GM18520 (cell line): ENCODE measurements around the gene PGRMC2.

Source experiments
- ATAC-seq: cut with Tn5 transposase; IDR thresholded peaks from one replicate; pipeline ENCODE4 v1.9.1; 2021; ENCODE audit not compliant: unreplicated experiment

Gene PGRMC2

DNA sequence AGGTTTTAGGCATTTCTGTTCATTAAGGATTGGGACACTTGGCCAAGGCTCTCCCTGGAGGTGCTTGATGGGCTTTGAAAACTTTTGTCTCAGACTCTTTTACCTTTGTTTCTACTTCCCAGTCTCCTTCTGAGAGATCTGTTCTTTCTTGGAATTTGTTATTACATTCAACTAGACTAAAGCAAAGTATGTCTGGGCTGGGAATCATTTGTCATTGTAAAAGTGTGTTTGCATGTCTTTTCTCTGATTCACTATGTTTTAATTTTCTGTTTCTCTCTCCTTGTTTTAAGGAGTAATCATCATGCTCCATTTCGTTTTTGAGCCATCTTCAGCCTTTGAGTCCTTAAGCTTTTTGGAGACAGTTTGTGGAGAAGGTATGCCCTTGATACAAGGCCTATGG, 12.2 kb upstream of the PGRMC2 start:
- no peak for ATAC-seq

DNA sequence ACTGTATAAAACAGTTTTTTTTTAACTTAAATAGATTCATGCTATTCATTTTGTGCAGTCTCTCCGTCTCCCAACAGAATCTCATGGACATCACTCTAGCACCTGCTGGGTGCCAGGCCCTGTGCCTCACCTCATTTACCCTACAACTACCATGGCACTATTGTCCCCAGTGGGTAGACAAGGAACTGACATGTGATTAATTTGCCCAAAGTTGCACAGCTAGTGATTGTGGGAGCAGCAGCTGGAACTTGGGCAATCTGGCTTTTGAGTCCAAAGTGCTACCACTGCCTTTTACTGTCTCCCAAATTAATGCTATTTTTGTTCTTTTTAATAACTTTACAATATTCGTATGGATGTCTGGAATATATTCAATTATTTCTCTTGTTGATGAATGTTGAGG, 11.2 kb upstream of the PGRMC2 start:
- ATAC-seq, result no peak

DNA sequence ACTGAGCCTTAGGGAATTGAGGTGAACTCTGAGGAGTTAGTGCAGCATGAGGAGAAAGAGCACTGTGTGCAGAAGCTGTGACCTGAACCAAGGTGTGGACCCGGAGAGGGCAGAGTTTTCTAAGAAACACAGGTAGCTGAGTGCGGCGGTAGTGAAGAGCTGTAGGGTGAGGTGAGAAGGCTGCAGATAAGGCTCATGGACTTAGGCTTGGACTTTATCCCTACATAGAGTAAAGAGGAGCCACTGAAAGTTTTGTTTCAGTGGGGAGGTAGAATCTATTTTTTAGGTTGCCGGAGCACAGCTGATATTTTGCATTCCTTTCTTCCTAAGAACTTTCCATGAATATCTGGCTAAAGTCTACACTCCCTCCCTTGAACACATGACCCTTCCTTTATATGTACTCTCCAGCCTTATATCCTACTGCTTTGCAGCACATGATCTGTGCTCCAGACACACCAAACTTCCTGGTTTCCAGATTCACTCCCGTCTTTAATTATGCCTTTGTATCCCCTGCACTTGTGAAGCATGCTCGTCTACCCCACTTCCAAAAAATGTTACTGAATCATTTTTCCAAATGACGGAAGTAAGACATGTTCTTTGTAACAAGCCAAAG, 10.6 kb upstream of the PGRMC2 start:
- ATAC-seq, result no peak

DNA sequence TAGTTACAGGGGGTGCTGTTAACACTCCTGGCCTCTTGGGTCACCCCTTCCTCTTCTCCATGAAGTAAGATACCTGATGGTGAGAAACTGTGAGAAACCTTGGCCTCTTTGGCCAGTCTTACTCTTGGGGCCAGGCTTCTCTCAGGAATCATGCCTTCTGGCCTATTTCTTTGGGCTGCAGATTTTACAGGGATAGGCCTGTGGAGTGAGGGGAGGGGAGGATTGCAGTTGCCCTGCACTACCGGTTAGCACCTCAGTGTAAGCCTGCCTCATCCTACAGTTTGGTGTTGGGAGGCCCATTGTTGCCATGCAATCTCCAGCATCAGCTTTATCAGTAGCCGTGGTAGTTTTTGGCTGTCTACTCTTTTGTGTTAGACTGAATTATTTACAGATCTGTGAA, 7.6 kb upstream of the PGRMC2 start:
- ATAC-seq, result no peak

DNA sequence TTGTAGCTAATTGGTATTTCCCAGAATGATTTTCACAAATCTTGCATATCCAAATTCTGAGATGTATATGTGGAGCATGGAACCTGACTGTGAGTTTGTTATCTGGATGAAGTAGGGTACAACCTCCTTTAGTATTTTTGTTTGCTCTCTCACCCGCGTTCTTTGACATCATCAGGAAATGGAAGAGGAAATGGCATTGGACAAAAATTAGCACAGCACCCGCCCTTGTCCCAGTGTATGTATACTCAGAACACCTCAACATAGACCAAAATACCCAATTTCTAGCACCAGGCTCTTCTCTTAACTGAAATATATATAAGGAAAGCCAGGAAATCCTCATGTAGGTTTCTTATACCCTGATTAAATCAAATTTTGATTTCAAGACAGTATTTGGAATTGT, 6.9 kb upstream of the PGRMC2 start:
- ATAC-seq, result no peak

DNA sequence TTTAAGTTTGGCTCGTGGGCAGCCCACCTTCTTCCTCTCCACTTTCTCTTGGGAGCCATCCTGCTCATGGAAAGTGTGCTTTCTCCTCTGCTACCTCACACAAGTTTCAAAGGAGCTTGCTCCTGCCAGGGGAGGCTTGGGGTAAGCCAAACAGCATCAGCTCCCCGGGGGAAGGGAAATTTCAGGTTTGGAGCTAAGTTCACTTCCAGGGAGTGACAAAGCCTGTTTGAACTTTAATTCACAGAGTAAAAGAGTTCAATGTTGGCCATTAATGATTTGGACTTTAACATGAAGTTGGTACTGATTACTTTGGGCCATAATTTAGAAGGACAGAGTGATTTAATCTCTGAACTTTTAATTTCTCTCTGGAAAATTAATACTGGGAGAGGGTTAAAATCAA, 4.7 kb upstream of the PGRMC2 start:
- no peak for ATAC-seq

DNA sequence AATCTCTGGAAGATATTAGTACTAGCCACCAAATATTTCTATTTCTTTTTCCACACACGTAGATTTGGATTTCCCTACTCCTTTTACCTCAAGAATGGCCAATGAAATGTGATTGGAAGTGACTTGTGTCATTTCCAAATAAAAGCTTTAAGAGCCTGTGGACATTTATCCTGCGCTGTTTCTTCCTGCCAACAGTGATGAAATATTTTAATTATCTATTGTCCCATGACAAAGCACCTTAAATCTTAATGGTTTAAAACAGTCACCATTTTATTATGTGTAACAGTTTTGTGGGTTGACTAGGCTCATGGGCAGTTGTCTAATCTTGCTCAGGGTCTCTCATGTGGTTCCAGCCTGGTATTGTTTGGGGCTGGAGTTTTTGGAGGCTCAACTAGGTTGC, 3.5 kb upstream of the PGRMC2 start:
- ATAC-seq, result no peak

DNA sequence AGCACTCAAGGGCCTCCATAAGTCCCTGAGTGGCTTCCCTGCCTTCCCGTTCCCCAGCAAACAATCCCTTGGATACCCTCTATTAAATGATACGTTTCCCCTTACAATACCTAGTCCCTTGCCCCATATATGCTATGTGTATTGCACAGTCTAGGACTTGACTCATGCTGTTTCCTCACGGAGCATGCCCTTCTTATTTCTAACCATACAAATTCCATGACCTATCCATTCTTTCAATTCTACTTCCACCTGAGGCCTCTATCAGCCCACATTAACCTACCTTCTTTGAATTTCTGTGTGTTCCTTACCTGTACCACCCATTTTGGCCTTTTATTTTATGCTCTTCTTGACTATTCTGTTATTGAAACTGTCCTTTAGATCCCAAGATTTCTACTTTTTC, 2.9 kb upstream of the PGRMC2 start:
- no peak for ATAC-seq

DNA sequence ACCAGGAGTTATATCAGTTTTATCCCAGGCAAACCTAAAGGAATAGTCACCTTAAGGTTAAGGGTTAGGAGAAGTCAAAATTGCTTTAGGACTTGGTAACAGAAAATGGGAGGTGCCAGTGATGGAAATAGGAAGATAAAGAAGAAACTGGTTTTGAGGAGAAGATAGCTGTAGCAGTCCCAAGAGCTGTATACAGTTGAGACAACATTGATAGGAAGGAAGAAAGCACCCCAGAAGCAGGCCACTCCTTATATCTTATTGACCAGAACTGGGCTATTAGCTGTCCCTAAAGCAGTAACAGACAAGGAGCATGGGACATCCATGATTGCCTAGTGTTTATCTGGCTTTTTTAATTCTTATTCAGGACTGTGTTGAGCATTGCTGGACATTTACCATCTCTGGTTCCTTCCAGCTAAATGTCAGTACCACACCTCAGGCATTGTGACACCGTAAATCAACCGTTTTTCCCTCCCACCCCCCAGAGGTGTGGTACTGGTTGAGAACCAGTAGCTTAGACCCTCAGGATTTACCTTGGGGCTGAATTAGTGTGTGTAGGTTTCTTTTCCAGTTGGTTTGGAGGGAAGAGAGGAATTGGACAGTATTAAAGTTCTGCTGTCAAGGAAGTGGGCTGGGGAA, 2.0 kb upstream of the PGRMC2 start:
- no peak for ATAC-seq

- no peak for ATAC-seq
These were observed 1.1 kb upstream of the PGRMC2 start for GRCh38 chr4:128288689-128289106.

GRCh38 chr4:128287871-128288688, 467 bp upstream of the PGRMC2 start:
- peak; percentile 87 for ATAC-seq

DNA sequence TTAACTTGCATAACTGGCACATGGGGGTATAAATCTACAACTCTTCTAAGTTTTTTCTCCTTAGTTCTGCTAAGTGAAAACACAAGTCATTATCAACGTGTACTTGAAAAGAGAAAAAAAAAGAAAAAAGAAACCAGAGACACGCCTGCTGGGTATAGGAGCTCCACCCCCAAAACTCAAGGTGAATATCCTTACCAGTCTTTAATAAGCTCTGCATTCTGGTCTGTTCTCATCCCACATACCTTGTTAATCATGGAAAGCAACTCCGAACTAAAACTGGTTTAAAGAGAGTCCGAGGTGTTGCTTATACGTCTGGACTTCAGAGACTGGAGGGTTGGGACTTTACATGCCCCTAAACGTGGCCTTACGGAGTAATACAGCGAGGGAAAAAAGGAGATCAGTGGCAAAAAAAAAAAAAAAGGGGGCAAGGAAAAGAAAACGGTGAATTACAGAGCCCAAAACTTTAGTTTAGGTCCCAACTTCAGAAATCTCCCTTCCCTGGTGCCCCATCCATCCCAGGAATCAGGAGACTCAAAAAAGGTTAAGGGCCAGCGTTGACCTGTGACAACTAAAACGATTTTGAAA, 1.0 kb downstream of the PGRMC2 start:
- no peak for ATAC-seq

DNA sequence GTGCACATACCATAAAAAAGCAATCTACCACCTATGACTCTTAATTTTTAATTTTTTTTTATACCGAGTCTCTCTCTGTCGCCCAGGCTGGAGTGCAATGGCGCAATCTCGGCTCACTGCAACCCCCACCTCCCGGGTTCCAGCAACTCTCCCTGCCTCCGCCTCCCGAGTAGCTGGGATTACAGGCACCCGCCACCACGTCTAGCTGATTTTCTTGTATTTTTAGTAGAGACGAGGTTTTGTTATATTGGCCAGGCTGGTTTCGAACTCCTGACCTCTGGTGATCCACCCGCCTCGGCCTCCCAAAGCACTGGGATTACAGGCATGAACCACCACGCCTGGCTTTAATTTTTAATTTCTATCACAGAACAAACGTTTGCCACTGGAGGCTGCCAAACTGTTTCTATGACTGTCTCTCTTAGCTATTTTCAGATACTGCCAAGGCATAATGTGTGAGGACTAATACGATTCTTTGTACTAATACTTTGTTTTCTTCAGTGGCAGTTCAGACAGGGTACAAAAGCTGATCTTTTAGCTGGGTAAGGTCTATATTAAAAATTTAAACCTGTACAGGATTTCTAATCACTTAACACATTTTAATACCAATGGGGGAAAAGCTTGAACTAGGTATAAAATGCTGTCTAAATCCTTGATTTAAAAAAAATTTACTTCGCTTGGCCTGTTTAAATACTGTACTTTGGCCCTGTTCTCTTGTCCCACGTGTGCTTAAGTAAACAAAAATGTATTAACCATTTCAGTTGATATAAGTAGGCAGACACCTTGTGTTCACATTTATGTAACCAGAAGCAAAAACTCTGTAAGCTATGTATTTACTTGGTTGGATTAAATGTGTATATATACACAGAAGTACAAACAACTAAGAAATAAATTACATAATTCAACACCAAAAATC, 2.3 kb downstream of the PGRMC2 start:
- ATAC-seq, result no peak

GRCh38 chr4:128284317-128284716, 3.3 kb downstream of the PGRMC2 start:
- ATAC-seq, result no peak

- no peak for ATAC-seq
These were observed 4.5 kb downstream of the PGRMC2 start for GRCh38 chr4:128283071-128283470.

DNA sequence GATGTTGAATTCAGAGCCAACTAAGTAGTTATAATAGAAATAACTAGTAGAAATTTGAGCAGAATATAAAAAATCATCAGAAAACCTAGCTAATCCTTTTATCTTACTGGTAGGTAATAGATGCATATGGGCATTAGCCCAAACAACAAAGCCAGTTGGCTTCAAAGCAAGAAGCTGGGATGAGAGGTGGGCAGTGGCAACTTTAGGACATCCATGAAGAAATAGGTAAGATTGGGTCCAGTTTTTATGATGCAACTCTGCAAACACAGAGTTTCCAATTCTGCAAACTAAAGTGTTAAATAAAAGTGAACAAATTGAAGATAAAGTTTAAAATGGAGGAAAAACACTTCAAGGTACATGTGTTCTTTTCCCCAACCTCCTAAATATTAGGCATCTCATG, 5.1 kb downstream of the PGRMC2 start:
- no peak for ATAC-seq

DNA sequence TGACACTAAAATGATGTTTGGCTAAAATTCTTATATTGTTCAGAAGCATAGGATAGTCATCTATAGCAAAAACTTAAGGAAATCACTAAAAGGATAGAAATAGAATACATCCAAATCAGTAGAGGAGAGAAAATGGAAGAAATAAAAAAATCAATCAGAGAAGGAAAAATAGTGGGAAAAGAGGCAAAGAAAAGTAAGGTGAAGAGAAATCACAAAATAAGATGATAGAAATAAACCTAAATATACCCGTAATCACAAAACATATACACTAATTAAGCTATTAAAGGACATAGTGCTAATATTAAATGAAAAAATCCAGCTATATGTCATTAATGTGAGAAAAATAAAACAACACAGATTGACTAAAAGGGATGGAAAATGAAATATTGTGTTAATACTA, 6.3 kb downstream of the PGRMC2 start:
- ATAC-seq, result no peak

- ATAC-seq, result no peak
These were observed 7.9 kb downstream of the PGRMC2 start for GRCh38 chr4:128279624-128280225.

DNA sequence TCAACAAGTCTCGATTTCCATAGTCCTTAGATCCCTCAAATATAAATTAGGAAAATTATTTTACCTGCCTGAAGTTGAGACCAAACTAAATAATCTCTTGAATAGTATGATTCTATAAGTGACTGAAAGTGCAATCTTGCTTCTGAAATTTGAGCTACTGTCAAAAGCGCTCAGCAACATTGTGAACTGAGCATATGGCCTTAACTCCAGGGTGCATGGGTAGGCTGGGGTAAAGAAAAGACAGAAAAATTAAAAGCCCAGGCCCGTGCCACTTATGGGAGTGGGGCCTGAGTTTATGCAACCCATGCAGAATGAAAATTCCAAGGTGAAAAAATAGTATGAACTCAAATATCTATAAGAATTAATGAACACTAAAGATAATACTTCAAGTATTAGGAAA, 9.8 kb downstream of the PGRMC2 start:
- ATAC-seq, result no peak

DNA sequence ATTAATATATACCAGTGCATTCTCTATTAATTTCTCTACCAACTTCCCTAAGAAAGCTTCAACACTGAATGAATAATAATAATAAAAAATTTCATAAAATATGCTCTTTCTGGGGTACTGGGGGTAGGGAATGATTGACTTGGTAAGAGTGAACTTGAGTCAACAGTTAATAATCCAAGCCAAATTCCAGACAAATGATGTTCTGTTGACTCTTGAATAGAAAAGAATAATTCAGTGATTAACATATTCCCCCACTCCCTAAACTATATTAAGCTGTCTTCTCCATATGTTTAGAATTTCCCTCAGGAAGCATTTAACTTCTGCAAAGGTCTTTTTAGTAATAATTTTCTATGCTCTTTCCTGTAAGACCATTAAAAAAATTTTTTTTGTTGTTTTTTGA, 12.3 kb downstream of the PGRMC2 start:
- no peak for ATAC-seq

GRCh38 chr4:128271551-128271950, 16.1 kb downstream of the PGRMC2 start:
- ATAC-seq, result no peak
